NCI-H1417 (cell line): ENCODE data around the gene CCDC85C.

Source experiments
- DNase-seq, 3 experiments: peaks; one replicate each; lab custom pipeline; 2025; lab: John Stamatoyannopoulos, UW

The CCDC85C gene

GRCh38 chr14:99540196-99541032, 63.6 kb downstream of the CCDC85C start:
- peak in 2 of 3 experiments; percentile 27 to 39 for DNase-seq

- DNase-seq: no peak
Measured at GRCh38 chr14:99539491-99539890, 64.5 kb downstream of the CCDC85C start.

- no peak for DNase-seq
Measured at GRCh38 chr14:99538733-99539132, 65.3 kb downstream of the CCDC85C start.

DNA sequence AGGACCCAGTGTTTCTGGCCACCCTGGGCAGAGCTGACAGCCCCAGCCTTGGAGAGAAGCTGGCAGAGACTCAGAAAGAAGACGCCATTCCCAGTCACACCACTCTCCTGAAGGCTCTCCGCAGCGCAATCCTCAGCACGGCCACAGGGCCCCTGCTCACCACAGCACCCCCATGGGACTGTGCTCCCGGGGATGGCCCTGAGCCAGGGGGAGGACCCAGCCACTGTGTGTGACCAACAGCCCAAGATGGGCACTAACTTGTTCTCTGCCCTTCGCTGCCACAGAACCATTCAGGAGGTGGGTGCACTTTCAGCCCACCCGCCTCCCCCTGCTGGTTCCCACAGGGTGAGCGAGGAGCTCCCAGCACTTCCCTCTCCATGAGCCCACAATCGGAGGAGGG, 65.7 kb downstream of the CCDC85C start:
- no peak for DNase-seq

GRCh38 chr14:99537399-99537798, 66.6 kb downstream of the CCDC85C start:
- no peak for DNase-seq

- DNase-seq: no peak
Measured at GRCh38 chr14:99535908-99536778, 67.9 kb downstream of the CCDC85C start.

DNA sequence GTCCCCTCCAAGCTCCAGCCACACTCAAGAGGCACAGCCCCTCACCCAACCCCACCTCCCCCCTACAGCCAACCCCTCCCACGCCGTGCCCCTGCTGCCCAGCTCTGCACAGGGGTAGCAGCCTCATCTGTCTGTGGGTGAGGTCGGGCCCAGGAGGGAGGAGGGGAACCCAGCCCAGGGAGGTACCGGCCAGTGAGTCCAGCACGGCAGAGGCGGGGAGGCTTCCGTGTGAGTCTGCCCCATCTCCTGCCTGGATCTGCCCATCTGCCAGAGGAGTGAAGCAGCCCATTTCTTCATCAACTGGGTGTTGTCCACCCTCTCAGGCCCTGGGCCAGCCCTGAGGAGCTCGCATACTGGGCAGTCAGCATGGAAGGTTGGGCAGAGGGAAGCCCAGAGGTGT, 68.6 kb downstream of the CCDC85C start:
- no peak for DNase-seq

GRCh38 chr14:99534863-99535262, 69.1 kb downstream of the CCDC85C start:
- DNase-seq: peak in 2 of 3 experiments; percentile 25 to 52

DNA sequence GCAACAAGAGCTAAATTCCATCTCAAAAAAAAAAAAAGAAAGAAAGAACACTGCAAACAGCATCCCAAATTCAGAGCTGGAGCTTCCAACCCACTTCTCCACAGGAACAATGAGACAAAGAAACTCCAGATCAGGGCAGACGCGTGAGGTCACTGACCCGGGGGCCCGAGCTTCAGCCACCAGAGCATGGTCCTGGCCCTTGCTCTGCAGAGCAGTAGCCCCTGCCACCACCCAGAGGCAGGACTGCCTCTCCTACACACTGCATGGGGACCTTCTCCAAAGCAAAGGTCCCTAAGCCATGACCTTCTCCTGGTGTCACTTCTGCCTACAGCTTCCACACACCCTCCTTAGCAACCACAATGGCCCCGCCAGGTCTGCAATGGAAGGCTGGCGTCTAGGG, 69.7 kb downstream of the CCDC85C start:
- DNase-seq: no peak

DNA sequence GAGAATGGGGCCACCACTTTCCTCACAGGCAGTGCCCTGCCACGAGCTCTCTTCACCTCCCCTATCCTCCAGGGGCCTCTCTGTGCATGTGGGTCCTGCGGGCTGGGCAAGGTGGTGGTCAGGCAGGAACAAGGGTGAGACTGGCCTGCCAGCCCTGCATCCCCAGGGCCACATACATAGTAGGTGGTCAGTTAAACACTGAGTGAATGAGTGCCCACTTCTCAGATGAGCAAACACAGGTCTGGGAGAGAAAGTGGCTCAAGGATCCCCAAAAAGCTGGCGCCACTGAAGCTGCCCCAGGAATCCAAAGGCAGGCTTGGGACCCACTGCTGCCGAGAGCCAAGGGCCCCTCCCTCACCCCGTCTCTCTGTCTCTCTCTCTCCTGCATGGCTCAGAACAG, 71.7 kb downstream of the CCDC85C start:
- DNase-seq: no peak

- DNase-seq: peak in 2 of 3 experiments; percentile 74 to 88
Measured at GRCh38 chr14:99531251-99532096, 72.5 kb downstream of the CCDC85C start.

- DNase-seq: no peak
Measured at GRCh38 chr14:99530407-99531155, 73.4 kb downstream of the CCDC85C start.

- DNase-seq: no peak
Measured at GRCh38 chr14:99529899-99530298, 74.1 kb downstream of the CCDC85C start.

- DNase-seq: no peak
Measured at GRCh38 chr14:99527427-99528076, 76.5 kb downstream of the CCDC85C start.

DNA sequence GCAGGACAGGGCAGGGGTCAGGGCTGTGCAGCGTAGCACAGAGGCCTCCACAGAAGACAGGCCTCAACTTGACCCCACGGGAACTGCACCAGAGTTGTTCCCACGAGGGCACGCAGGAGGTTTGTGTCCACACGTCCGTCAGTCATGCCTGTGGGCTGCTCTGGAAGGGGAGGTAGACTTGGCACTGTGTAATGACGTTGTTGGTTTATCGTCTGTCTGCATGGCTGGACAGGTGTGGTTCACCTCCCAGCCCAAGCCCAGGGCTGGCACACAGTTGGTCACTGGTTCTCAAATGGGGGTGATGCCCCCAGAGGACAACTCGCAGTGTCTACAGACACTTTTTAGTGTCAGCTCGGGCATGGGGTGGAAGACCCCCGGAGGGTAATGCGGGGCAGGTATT, 77.0 kb downstream of the CCDC85C start:
- no peak for DNase-seq

GRCh38 chr14:99525699-99526080, 78.3 kb downstream of the CCDC85C start:
- no peak for DNase-seq

- DNase-seq: peak in 2 of 3 experiments; percentile 42 to 48
Measured at GRCh38 chr14:99524804-99525698, 79.0 kb downstream of the CCDC85C start.

- DNase-seq: peak in 2 of 3 experiments; percentile 53 to 62
Measured at GRCh38 chr14:99524091-99524661, 79.8 kb downstream of the CCDC85C start.

- DNase-seq: no peak
Measured at GRCh38 chr14:99523704-99524055, 80.3 kb downstream of the CCDC85C start.
